ENCODE data around the gene BTBD9.

Gene BTBD9

DNA sequence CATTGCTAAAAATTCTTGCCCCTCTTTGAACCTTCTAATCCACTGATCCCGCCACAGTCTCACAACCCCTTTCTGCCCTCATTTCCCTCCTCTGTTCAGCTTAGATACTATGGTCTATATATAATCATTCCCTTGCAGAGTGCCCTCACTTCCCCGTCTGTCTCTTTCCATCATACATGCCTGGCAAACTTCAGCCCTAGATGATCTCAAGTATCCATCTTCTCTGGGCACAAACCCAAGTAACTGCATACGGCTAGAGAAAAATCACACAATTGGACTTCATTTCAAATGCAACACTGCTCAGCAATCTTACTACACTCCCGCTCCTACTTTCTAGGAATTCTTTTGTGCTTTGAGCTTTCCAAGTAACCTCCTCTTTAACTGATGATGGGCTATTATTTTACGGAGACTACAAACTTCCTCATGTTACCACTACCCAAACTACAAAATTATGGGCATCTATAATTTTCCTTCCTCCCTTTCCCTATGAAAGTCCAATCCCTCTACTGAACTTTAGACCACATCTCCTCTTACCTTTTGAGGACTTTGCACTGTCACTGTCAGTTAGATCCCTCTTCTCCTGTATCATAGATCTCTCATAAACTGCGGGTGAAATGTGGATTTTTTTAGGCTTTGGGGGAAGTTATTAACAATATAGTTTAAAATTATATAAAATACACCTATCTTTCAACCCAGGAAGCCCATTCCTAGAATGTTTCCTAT, 135.6 kb downstream of the BTBD9 start:
- no peak for DNase-seq

DNA sequence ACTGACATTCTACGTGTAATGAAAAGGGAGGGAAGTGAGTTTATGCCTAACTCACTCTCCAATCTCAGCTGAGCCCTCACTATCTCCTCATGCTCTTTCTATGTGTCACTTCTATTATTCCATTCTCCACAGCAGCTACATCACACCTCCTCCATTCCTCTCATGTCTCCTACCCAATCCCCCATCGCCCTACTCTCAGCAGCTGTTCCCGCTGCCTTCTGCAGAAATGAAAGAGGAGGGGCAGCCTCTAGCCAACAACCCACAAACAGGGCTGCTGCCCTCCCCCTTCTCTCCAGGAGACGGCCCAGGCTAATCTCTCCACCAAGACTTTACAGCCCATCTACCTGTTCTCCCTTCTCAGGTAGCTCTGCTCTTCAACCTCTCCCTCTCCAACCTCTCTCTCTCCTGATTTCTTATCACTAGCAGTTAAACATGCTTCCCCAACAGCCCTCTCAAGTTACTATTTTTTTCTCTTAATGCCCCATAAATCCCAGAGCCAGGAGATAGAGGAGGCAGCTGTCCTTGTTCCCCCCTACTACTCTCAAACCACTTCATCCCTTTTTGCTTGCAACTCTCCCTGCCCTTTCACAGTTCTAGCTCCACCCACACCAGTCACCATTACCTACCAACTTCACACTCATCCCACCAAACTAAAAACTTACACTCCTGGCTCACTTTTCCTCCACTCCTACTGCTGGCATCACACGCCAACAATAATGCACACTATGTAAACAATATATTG, 136.5 kb downstream of the BTBD9 start:
- no peak for DNase-seq

DNA sequence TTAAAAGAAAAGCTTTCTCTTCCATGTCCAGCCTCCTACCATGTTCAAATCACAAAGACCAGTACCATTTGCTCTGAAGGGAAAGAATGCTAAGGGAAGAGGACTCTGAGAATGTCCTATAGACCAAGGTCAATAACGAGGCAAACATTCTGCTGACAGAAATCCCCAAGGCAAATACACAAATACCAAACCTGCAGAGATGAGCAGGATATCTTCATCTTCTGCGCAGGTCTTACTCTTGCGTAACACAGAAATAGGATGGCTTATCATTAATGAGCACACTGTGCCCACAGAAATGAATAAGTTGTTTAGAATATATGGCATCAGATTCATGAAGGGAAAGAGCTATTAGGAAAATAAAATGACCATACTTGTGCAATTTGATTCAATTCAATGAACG, 137.3 kb downstream of the BTBD9 start:
- DNase-seq: no peak

DNA sequence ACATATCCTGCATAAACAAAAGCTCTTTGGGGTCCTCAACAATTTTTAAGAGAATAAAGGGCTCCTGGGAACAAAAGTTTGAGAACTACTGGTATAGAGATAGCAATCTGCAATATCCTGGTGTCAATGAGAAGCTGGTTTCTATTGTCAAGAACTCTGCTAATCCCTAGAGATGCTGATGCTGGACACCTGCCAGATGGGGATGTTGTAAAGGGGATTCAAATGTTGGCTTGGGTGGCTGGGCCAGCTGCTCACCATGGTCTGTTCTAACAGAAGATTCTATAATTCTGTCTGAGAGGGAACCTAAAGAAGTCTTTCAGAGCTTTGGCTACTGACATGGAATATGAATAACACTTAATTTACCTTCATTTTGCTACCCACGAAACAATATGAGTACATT, 137.8 kb downstream of the BTBD9 start:
- no peak for DNase-seq

DNA sequence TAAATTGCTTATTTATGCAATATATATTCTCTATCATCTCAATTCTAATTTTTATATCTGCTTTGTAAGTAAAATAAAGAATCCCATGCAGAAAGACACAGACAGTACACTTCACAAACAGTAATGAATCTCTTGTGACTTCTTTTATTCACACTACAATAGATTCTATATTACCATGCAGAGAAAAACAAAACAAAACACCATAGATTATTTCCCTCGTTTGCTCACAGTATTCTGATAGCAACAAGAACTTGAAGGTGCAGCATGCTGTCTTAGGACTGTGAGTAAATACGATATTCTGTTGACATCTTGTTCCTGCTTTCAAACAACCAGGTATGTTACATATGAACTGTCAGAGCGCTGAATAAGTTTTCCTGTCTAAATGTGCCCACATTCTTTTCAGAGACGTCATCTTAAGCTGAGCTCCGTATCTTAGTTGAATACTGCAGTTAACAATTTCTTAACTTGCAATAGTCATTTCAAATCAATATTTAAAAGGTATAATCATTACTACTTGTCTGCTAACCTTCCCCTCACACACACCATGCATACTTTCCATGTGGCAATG, 140.1 kb downstream of the BTBD9 start:
- no peak for DNase-seq

DNA sequence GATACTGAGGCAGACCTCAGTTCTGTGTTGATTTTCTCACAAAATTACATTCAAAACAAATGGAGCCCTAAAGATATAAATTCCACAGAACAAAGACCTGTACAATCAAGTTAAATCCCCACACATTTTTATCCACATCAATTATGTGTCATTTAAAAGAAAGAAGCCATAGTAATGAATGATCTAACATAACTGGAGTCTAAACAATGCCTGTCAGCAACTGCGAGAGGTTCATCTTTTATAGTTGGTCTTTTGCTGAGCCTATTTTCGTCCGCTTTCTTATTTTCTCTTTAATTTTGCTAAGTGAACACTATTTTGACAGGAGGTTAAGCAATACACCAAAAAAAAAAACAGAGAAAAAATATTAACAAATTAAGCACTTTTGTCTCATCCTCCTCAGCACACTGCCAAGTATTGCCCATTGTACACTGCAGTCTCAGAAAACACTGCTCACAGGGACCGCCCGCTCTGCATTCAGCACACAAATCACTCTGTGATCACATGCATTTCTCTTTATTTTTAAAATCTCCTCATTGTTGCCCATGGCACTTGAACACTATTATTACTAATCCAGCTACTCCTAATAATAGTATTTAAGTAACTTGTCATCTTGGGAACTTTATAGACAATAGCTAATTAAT, 140.8 kb downstream of the BTBD9 start:
- DNase-seq: no peak

DNA sequence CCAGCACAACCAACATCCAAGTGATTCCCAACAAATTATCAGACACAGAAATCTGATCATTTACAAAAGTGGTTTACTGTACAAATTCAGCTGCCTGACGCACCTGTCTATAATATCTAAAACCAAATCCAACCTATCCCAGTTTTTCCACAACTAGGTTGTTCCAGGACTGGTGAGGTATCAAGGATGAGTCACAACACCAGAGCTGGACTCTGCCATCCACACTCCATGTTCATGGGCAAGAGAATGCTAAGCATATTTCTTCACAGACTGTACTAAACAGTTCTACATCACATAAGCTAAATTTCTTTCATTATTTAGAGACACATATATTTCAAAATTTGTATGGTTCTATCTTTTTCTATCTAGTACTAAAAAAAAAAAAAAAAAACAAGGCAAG, 141.6 kb downstream of the BTBD9 start:
- no peak for DNase-seq

DNA sequence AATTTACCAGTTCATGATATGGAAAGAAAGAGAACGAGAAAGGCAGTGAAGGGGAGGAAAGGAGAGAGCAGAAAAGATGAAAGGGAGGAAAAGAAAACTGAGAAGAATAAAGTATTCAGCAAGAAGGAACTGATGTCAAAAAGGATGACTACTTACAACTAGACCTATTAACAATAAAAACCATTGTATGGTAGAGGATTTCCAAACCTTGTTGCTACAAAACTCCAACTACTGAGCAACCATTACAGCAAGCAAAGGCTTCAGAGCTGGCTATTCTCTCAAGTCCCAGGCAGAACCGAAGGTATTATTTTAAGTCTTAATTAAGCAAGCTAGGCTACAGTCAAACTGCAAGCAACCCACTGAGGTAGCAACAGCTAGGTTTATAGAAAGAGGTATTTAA, 142.2 kb downstream of the BTBD9 start:
- DNase-seq: no peak

DNA sequence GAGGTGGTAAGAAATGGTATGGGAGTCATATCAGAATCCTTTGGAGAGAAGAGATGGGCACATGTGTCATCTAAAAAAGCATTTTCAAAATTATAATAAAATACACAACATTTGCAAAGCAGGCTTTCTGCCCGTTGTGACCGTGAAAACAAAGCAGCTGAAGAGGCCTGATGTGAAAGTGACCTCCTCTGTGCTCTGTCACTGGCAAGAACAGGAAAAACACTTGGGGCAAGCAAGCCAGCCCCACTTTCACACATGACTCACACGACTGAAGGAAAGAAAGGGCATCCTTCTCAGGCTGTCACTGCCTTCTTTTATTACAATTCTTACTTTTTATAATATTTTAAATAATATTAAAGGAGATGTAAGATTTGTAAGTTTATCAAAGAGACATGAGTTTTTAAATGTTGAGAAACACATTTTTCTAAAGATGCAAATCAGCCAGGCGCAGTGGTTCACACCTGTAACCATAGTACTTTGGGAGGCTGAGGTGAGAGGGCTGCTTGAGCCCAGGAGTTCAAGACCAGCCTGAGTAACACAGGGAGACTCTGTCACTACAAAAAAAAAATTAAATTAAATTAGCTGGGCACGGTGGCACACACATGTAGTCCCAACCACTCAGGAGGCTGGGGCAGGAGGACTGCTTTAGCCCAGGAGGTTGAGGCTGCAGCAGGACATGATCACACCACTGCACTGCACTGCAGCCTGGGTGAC, 143.7 kb downstream of the BTBD9 start:
- no peak for DNase-seq

DNA sequence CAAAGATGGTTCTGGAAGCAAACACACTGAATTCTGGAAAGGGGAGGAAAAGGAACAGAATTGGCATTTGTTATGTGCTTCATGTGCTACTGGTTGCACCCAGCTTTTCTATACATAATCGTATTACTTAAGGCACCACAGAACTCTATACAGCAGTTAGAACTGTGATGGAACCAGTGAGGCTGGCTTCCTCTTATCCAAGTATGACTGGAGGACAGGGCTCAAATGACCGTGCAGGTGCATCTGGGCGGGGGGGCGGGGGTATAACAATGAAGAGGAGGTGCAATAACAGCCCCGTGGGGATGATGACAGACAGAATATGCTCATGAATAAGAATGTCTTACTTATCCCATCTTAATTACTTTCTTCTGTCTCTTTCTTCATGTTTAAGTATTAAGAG, 144.2 kb downstream of the BTBD9 start:
- DNase-seq: no peak

DNA sequence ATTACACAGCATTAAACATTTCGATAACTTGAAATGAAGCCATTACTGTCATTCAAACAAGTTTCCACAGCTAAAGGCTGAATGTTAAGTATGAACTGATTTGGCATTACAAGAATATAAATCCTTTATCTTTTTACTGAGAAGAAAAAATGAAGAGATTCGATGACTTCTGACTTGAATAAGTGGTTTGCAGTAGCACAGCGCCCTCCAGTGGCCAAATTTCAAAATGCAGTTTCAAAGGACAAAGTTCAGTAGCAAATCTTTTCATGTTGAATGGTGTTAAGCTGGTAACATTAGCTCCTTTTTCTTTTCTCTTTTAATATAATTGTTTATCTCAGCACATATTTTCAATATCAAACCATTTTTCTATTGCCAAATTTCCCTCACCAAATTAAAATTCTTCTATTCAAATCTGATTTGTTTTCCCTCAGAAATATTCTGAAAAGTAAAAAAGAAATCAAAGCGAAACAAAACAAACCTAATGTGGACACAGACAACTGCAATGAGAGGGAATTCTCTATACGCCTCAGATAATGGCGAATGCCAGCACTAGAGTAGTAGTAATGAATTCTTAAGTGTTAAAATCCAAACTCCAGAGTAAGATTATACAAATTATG, 145.7 kb downstream of the BTBD9 start:
- DNase-seq: peak; percentile 56

DNA sequence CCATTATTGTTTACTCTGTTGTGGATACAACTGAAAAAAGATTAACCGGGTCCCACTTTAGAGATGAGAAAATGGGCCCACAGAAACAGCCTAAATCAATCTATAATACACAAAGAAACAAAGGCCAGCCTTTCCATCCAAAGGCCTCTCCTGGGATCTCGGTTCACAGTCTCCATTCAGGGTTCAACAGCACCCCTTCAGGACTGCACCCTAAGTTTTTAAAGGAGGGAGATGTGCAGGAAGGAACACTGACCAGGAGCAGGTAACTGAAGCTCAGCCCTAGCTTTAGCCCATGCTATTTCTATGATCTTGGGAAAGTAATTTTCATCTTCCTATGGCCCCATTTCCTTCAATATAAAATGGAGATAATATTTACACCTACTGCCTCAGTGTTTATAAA, 147.7 kb downstream of the BTBD9 start:
- DNase-seq: no peak

DNA sequence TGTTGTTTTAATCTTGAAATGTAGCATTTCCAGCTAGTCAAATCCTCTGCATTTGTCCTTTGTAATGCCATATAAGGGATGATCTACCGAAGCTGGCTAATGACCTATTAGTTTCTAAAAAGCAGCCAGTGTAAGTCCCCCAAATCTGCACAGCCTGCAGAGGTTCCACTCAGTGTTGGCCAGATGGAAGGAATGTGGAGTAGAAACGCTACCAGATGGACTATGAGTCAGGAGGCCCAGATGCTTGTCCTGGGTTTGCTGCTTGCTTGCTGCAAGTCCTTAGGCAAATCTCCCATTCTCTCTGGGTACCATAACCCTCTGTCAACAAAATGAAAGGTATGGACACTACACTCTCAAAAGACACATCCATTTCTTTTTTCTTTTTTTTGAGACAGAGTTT, 149.8 kb downstream of the BTBD9 start:
- no peak for DNase-seq

DNA sequence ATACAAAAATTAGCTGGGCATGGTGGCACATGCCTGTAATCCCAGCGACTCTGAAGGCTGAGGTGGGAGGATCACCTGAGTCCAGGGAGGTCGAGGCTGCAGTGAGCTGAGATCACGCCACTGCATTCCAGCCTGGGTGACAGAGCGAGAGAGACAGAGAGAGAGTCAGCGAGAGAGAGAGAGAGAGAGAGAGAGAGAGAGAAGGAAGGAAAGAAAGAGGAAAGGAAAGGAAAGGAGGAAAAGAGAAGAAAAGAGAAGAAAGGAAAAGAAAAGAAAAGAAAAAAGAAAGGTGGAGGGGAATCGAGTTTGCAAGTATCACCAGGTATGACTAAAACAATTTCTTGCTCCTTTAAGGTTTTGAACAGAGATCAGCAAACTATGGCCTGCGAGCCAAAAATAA, 152.3 kb downstream of the BTBD9 start:
- DNase-seq: no peak

DNA sequence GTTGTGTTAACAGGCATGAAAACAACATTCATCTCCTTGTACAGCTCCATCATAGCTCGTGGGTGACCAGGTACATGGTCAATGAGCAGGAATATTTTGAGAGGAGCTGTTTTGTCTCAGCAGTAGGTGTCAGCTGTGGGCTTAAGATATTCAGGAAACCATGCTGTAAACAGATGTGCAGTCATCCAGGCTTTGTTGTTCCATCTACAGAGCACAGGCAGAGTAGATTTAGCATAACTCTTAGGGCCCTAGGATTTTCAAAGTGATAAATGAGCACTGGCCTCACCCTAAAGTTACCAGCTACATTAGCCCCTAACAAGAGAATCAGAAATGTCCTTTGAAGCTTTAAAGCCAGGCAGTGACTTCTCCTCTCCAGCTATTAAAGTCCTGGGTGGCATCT, 154.2 kb downstream of the BTBD9 start:
- no peak for DNase-seq

DNA sequence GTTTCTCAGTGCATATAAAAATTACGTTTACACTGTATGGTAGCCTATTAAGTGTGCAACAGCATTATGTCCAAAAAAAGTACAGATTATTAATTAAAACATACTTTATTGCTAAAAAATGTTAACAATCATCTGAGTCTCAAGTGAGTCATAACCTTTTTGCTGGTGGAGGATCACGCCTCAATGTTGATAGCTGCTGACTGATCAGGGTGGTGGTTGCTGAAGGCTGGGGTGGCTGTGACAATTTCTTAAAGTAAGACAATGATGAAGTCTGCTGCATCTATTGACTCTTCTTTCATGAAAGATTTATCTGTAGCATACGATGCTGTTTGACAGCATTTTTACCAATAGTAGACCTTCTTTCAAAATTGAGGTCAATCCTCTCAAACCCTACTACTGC, 155.1 kb downstream of the BTBD9 start:
- DNase-seq: no peak

DNA sequence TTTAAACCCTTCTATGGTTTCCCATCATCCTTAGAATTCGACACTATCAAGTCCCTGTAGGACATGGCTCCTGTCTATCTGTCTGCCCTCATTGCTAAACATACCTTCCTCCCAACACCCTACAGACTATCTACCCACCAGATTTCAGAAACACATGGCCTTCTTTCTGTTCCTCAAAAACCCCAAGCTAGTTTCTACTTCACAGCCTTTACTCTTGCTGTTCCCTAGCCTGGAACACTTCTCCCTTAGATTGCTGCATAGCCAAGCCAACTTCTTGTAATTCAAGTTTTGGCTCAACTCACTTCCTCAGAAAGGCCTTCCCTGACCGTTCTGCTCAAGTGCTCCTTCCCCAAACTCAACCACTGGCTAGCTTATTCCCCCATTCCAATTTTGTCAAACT, 156.2 kb downstream of the BTBD9 start:
- DNase-seq: no peak

DNA sequence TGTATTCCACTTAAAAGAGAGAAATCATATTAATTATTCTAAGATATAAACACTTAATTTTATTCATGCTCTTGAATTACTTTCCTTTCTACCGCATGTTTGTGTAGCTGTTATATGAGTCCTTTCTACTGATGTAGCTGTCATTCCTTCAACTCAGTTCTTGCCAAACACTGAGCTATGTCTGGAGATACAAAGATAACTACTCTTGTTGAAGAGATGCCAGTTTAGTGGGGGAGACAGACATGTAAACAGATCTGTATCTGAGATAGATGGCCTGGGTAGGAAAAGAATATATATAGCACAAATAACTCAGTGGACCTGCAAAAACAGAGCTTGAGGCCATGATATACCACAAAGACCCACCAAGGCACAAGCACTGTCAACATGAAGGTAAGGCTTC, 157.3 kb downstream of the BTBD9 start:
- DNase-seq: no peak

DNA sequence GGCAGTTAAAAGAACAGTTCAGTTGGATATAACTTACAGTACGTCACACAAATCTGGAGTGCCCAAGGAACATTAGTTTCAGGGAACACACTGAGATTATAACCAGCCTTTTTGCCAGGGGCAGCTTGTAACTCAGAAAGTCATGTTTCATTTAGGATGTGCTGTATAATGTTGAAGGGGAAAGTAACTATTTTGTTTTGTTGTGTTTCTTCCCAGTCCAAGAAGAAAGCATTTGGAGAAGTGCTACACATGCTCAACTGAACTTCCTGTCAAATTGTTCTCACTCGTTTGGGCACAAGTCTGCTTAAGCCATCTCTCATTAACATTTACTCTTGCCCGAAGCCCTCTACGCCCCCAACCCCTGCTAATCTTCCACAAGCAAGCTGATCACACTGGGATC, 157.9 kb downstream of the BTBD9 start:
- no peak for DNase-seq

DNA sequence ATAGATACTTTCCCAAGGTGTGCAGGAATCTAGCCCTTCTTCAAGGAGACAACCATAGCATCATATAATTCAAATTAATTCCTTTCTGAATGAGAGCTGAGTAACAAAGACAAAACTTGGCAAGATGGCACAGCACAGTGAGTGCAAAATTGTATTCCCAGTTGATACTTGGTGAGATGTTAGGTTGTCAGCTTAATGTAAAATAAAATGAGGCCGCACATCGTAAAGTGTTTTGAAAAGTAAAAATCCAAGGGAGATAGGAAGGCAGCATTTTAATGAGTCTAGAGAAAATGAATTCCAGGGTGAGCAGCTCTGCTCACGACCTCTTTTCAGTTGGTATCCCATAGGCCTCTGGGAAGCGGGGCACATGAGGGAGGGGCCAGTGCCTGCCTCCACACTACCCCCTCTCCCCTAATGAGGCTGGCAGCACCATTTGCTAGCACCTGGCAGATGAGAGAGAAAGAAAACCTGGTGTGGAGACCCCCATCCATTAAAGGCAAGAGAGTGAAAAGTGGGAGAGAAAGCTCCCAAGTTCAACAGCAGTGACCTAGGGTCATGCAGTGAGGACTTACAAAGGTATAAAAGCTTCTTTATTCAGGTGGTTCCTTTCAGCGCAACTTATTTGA, 158.4 kb downstream of the BTBD9 start:
- DNase-seq: no peak

DNA sequence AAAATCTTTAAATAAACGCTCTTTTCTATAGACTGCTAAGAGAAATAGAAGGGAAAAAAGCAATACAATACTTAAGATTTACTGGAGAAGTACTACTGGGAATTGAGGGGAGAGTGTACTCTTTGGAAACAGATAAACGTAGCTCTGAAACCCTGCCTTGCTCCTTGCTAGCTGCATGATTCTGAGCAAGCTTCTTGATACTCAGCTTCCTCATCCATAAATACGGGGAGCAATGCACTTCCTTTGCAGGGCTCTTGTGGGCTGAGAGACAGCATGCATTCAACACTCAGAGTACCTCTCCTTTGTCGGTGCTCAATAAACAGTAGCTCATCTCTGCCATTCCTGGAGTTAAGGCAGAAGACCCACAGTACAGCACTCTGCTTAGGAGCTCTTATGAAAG, 159.7 kb downstream of the BTBD9 start:
- DNase-seq: no peak

DNA sequence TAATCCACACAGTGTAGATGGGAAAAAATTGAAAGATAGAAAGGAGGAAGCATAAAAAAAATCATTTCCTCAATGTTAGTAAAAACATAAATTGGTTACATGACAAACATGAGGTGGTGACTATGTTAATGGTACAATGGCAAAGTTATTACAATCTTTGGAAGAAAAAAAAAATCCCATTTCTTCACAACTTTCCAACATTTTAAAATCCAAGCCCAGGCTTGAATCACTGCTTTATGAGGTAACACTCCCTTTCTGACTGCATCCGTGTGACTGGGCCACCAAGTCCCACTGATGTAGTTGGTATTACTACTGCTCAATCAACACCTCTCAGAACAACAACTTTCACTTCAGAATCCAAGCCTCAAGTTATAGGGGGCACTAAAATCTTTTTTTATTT, 160.4 kb downstream of the BTBD9 start:
- no peak for DNase-seq

Data from NCI-H774 (cell line).